ENCODE results near the gene IRAK1.
A peak's percentile ranks its signal among the peaks of the same experiment; 100 is the strongest.
"Not testable (repeated sequence)": the region's sequence is repeated elsewhere in the genome, so short reads cannot be mapped to it uniquely, and the experiment has no call there.

Gene IRAK1

DNA sequence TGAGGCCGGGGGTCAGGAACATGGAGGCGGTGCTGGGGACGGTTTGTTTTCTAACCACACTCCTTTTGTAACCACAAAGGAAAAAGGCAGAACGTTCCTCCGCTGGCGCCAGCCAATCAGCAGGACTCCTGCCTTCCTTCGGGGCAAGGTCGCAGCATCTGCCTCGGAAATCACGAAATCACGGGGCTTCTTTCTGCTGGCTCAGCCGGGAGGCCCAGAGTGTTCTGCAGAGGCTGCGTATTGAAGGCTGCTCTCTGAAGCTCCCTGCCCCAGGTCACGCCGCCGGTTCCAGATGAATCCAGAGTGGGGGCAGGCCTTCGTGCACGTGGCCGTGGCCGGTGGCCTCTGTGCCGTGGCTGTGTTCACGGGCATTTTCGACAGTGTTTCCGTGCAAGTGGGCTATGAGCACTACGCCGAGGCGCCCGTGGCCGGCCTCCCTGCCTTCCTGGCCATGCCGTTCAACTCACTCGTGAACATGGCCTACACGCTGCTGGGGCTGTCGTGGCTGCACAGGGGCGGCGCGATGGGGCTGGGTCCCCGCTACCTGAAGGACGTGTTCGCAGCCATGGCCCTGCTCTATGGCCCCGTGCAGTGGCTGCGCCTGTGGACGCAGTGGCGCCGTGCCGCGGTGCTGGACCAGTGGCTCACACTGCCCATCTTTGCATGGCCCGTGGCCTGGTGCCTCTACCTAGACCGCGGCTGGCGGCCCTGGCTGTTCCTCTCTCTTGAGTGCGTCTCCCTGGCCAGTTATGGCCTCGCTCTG lies 37.8 kb downstream of the IRAK1 start:
- TF ChIP-seq, protein P1, sequence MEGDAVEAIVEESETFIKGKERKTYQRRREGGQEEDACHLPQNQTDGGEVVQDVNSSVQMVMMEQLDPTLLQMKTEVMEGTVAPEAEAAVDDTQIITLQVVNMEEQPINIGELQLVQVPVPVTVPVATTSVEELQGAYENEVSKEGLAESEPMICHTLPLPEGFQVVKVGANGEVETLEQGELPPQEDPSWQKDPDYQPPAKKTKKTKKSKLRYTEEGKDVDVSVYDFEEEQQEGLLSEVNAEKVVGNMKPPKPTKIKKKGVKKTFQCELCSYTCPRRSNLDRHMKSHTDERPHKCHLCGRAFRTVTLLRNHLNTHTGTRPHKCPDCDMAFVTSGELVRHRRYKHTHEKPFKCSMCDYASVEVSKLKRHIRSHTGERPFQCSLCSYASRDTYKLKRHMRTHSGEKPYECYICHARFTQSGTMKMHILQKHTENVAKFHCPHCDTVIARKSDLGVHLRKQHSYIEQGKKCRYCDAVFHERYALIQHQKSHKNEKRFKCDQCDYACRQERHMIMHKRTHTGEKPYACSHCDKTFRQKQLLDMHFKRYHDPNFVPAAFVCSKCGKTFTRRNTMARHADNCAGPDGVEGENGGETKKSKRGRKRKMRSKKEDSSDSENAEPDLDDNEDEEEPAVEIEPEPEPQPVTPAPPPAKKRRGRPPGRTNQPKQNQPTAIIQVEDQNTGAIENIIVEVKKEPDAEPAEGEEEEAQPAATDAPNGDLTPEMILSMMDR (conservative IDR thresholded peaks at IDR 0.05; ENCODE audit: control insufficient read depth, insufficient read depth, low read depth, low read length) = no peak
- peak; percentile 40 for DNase-seq (ENCODE audit: low read depth)
- no peak overlapping the region for H3K4me3 ChIP-seq (ENCODE audit: control insufficient read depth, low read depth, low read length)

DNA sequence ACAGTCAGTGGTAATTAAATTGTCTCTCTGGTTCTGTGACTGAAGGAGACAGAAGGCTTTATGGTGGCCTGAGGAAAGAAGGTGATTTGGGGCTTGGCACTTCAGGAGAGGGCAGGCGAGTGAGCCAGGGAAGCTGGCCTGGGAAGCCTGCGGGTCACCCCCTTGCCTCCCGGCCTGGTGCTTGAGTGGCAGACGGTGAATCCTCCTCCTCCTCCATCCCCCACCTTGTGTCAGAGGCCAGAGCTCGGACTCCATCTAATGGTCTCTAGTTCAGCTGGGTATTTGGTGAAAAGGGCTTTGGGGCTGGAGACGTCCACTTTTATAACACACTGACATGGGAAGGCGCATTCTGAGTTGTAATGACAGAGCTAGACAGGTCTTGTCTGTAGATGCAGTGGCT lies 38.5 kb downstream of the IRAK1 start:
- no peak for DNase-seq (ENCODE audit: low read depth)
- TF ChIP-seq, protein P1 (conservative IDR thresholded peaks at IDR 0.05; ENCODE audit: control insufficient read depth, insufficient read depth, low read depth, low read length) = no peak
- H3K4me3 ChIP-seq (ENCODE audit: control insufficient read depth, low read depth, low read length) = no peak overlapping the region

DNA sequence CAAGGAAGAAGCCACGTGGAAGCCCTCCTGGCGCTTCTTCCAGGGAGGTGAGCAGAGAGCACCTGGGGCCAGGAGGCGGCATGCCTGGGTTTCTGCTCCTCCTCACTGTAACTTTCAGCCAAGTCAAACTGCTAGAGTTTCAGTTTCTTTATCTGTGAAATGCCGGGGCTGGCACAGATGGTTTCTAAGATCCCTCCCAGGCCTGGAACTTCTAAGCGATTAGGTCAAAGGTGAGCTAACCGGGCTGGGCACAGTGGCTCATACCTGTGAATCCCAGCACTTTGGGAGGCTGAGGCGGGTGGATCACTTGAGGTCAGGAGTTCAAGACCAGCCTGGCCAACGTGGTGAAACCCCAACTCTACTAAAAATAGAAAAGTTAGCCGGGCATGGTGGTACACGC lies 39.3 kb downstream of the IRAK1 start:
- not testable (repeated sequence) for H3K4me3 ChIP-seq (ENCODE audit: control insufficient read depth, low read depth, low read length); DNase-seq (ENCODE audit: low read depth)

DNA sequence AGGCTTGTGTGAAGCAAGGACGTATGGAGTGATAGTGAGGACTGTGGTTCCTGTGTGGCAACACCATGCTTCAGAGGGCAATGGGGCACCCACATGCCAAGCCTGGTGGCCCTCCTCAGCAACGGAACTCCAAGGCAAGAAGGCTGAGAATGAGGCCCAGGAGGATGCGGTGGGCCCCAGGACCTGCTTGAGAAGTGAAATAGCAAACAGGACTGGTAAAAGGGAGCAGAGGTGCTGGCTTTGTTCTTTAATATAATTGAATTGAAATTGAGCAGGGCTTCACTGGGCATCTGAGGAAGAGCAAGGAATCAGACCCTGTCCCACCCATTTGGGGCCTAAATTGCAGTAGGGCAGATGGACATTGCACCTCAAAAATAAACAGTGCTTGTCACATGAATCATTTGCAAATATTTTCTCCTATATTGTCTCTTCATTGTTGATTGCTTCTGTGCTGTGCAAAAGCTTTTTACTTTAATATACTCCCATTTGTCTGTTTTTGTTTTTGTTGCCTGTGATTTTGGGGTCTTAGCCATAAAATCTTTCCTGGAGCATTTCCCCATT lies 44.9 kb downstream of the IRAK1 start:
- DNase-seq (ENCODE audit: low read depth) = no peak
- no peak overlapping the region for H3K4me3 ChIP-seq (ENCODE audit: control insufficient read depth, low read depth, low read length)
- TF ChIP-seq, protein P1 (conservative IDR thresholded peaks at IDR 0.05; ENCODE audit: control insufficient read depth, insufficient read depth, low read depth, low read length) = no peak

DNA sequence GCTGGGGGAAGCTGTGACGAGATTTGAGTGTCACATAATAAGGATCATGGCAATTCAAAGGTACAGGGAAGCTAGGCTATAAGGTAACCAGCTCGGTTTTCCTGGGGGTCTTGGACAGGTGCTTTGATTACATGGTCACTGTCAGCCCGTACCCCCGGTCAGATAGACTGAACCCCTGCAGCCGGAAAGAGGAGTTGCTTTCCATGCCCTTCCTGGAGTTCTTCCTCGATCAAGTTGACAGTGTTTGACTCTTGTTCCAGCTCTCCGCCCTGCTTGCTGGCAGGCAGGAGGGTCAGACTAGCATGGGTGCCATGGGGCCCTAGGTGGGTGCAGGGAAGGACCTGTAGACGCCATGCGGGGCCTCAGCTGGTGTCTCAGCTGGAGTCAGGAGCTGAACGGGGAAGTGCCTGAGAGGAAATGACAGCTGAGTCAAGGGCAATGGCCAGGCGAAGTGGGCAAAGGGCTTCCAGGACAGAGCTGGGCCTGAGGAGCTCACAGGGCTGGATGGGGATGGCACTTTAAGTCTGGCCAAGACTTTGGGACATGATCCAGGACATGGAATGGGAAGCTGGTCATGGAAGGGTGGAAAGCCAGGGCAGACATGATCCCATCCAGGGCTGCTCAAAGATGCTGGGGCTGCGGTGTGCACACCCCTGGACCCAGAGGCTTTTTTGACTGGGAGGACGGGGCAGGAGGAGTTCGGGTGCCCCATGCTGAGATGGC lies 45.5 kb downstream of the IRAK1 start:
- H3K4me3 ChIP-seq (ENCODE audit: control insufficient read depth, low read depth, low read length) = no peak overlapping the region
- DNase-seq (ENCODE audit: low read depth) = no peak
- TF ChIP-seq, protein P1 (conservative IDR thresholded peaks at IDR 0.05; ENCODE audit: control insufficient read depth, insufficient read depth, low read depth, low read length) = no peak

DNA sequence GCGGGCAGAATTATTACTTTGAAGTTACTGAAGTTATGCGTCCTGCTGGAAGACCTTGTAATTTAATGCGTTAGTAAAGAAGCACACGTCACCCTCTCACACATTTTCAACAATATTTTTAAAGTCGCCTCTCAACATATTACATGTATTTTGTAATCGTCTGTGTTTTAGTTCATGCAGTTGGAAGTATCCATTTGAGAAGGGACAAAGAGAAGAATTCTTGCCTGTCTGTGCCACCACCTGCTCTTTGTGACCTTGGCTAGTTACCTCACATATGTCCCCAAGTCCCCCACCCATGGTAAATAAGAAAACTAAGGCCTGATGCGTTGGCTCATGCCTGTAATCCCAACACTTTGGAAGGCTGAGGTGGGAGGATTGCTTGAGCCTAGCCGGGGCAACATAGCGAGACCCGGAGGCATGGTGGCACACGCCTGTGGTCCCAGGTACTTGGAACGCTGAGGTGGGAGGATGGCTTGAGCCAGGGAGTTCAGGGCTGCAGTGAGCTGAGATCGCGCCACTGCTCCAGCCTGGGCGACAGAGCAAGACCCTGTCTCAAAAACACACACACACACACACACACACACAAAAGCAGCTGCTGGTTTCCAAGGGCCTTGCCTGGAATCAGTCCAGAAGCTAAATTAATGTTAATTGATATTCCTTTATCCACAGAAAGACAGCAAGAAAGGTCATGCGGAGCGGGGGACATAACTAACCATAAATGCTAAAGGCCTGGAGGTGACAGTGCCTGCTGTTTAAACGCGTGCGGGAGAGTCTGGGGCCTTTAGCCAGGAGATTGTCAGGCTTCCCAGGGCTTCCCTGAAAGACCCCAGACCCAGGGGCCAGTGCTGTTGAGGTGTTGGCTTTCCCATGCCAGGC lies 46.3 kb downstream of the IRAK1 start:
- TF ChIP-seq, protein P1 (conservative IDR thresholded peaks at IDR 0.05; ENCODE audit: control insufficient read depth, insufficient read depth, low read depth, low read length) = no peak
- peak; percentile 26 for DNase-seq (ENCODE audit: low read depth)
- peak overlapping the region; percentile 64 for H3K4me3 ChIP-seq (ENCODE audit: control insufficient read depth, low read depth, low read length)
